ENCODE results near the gene PTPRZ1.

The PTPRZ1 gene

DNA sequence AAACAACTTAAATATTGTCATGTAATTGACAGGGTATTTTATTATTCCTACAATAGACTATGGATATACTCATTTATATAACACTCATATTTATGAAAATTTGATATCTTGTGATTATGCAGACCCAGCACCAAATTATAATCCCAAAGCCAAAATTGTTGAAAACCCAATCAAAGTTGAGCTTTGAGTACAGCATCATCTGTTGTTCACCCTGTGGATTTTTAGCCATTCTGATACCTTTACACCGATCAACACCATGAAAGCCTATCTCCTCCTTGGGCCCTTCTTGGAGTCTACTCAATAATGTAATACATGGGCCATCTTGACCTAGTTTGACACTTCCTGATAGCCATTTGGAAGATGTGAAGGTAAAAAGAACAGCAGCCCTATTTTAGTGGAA, 221.6 kb downstream of the PTPRZ1 start:
- H3K27me3 Mint-ChIP-seq: no peaks in the 10 kb centered on the region
- H3K36me3 Mint-ChIP-seq (ENCODE audit: insufficient read depth): no peaks in the 10 kb centered on the region
- no peaks in the 10 kb centered on the region for H3K9me3 Mint-ChIP-seq
- ATAC-seq (replicated peaks) (no peak), DNase-seq (no peak)
- H3K4me1 Mint-ChIP-seq (ENCODE audit: low read depth in 2 of 2): no peaks in the 10 kb centered on the region
- no peak overlapping the region for H3K4me3 Mint-ChIP-seq
- no peak overlapping the region for H3K27ac Mint-ChIP-seq

DNA sequence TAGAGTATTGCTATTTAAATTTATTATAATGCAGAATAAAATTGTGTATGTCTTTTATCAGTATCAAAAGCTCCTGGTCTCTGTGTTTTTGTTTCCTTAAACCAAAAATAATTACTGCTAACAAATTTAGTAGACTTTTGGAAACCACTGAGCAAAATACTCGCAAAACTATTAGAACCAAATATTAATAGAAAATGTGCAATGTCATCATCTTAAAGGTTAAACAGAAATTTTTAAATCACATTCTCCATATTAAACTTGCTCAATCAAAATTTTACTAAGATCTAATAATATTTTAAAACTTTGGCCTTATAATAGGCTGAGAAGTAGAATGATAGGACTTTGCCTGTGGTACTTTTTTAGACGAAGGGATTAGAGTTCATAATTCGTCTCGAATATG, 222.7 kb downstream of the PTPRZ1 start:
- Mint-ChIP-seq H3K9me3 (no peaks in the 10 kb centered on the region), H3K4me1 (ENCODE audit: low read depth in 2 of 2) (no peaks in the 10 kb centered on the region), H3K27ac (no peak overlapping the region), H3K36me3 (ENCODE audit: insufficient read depth) (no peaks in the 10 kb centered on the region), H3K4me3 (no peak overlapping the region), H3K27me3 (no peaks in the 10 kb centered on the region)
- DNase-seq (no peak), ATAC-seq (replicated peaks) (no peak)

DNA sequence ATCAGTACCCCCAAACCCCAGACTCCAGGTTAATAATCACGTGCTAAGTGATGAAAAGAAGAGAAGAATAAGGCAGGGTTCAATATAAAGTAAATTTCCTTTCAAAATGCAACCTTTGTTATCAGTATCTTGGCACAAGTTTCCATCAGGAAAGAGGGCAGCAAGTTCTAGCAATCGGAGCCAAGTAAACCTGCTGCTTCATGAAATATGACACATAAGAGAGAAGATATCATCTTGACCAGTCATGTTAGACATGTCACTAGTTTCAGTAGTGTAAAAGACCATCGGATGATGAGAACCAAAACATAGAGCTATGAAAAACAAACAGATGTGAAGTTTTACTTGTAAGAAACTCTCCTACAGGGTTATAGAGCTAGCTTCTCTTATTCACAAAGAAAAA, 227.1 kb downstream of the PTPRZ1 start:
- DNase-seq (no peak), ATAC-seq (replicated peaks) (no peak)
- Mint-ChIP-seq H3K27ac (no peak overlapping the region), H3K4me3 (no peak overlapping the region), H3K4me1 (ENCODE audit: low read depth in 2 of 2) (no peaks in the 10 kb centered on the region), H3K9me3 (peaks cover 0 to 6% of the 10 kb centered on the region in 2 donors), H3K27me3 (no peaks in the 10 kb centered on the region), H3K36me3 (ENCODE audit: insufficient read depth) (no peaks in the 10 kb centered on the region)

DNA sequence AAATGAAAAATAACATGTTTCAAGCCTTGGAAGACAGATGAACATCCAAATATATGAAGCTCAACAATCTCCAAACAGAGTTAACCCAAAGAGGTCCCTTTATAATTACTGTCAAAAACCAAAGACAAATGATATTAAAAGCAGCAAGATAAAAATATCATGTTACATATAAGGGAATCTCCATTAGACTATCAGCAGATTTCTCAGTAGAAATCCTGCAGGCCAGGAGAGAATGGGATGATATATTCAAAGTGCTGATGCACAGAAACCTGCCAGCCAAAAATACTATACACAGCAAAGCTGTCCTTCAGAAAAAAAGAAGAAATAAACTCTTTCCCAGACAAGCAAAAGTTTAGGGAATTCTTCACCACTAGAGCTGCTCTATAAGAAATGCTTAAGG, 230.1 kb downstream of the PTPRZ1 start:
- DNase-seq (no peak), ATAC-seq (replicated peaks) (no peak)
- H3K36me3 Mint-ChIP-seq (ENCODE audit: insufficient read depth): no peaks in the 10 kb centered on the region
- no peaks in the 10 kb centered on the region for H3K27me3 Mint-ChIP-seq
- no peak overlapping the region for H3K4me3 Mint-ChIP-seq
- no peaks in the 10 kb centered on the region for H3K4me1 Mint-ChIP-seq (ENCODE audit: low read depth in 2 of 2)
- H3K9me3 Mint-ChIP-seq: peaks cover 10 to 12% of the 10 kb centered on the region in 2 donors
- H3K27ac Mint-ChIP-seq: no peak overlapping the region

Data from effector memory CD8-positive, alpha-beta T cell (primary cell).